GM18858 (cell line): Measurements from ENCODE around the gene RNF217.
"Not testable (repeated sequence)": the region's sequence is repeated elsewhere in the genome, so short reads cannot be mapped to it uniquely, and the experiment has no call there.

Source experiments
- ATAC-seq: cut with Tn5 transposase; IDR thresholded peaks from one replicate; pipeline ENCODE4 v1.9.1; 2021; ENCODE audit not compliant: unreplicated experiment

Gene RNF217

DNA sequence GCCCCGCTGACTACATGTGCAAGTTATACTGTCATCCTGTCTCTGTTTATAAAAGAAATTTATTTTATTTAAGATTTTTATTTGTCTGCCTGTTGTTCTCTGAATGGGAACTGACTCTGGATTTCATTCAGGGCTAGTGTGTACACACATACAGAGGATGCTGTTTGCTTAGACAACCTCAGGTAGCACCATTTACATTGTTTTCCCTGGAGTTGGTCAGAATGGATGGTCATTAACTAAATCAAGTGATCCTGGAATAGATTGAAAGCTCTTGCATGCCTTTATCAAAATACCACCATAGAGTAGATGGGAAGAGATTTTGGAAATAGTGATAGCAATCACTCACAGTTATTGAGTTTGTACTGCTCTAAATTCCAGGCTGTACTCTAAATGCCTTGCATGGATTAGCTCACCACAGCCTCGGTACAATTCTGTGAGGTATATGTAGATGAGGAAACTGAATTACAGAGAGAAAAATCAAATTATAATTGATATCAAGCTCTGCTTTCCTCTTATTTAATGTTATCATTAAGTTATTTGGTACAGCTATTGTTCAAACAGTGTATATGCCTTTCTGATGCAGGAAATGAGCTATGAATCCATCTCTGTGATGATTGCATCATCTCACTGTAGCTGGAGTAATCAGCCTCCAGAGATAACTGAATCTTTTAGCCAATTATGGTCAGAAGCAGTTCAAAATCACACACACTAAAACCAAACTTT is 51.9 kb downstream of the RNF217 start:
- no peak for ATAC-seq

DNA sequence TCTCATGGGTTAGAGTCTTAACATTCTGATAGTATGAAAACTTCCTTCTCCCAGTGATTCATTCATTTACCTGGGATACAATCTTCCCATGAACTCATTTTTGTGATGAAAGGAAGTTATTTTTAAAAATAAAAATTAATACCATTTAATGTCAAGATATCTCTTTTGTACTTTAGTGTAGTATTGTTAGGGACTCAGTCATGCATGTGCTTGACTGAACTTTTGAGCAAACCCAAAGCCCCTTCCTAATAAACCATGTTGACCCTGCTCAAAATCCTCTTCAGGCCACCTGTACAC is 52.4 kb downstream of the RNF217 start:
- no peak for ATAC-seq

DNA sequence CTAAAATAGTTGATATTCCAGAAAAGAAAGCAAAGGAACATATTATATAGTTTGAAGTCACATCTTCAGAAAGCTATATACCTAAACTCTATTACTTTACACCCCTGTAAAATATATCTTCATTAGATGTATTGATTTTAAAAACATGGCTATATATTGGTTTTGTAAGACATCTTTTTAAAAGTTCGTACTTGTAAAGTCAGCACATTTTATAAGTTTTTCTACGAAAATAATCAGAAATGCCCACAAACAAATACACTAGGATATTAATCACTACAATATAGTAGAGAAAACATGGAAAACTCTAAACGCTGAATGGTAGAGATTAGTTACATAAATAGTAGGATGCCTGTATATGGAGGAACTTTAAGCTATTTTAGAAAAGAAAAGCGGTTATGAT is 52.9 kb downstream of the RNF217 start:
- ATAC-seq: no peak

DNA sequence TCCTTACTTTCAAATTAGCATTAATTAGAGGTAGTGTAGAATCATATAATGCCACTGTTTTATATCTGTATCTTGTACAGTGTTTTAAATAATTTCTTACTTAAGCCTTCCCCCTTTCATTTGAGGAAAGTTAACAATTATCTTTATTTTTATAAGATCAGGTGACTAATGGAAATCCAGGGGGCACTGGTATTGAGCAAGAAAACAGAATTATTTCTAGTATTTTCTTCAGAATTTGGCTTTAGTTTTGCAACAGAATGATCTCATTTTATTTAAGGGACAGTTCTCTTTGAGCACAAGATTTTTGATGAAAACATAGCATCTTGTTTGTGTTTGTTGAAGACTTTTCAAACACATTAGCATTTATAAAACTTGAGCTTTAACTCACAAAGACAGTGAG is 55.9 kb downstream of the RNF217 start:
- ATAC-seq: no peak

DNA sequence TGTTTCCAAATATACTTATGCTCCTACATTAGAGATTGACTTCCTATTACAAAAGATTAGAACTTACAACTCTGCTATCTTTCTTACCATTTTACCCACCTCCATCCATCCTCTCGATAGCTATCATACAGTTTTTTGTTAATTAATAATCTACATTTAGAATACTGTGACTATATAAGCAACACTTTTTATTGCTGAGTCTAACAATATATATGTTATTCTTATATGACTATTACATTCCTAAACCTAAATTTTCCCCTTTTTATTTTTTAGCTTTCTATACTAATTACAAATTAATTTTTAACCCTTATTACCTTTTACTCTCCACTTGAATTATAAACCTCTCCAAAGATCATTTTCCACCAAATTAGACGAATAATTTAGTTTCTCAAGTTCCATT is 57.0 kb downstream of the RNF217 start:
- ATAC-seq: no peak

DNA sequence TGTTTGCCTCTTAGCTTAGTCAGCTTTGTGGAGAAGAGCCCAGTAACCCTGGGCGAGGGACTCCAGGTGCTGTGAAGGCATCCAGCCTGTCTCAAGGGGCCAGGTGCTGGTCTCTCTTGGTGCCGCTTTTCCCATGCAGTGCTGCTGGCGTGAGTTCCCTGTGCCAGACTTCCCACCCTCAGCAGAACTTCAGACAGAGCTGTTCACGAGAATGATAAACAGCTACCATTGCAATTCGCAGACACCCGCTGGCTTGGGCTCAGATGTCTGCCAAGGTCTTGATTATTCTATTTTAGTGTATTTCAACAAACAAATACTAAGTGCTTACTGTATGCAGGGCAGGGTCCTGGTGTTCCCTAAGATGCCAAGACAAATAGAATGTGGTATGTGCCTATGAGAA is 57.7 kb downstream of the RNF217 start:
- ATAC-seq: no peak

DNA sequence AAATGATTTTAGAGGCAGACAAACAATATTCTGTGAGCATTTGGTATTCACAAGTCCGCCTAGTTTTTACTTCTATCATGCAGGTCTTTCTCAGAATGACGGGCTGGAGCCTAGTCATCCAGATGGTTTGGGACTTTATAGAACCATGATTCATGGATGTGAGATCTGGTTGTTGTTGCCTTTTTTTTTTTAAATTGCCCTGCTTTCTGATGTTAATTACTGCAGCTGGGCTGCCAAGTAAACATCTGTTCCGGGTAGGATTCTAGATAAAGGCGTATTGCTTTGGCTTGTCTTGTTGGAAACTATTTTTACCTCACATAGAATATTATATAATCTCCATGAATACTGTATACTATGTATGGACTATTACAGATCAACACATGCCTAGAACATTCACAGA is 58.1 kb downstream of the RNF217 start:
- ATAC-seq: no peak

DNA sequence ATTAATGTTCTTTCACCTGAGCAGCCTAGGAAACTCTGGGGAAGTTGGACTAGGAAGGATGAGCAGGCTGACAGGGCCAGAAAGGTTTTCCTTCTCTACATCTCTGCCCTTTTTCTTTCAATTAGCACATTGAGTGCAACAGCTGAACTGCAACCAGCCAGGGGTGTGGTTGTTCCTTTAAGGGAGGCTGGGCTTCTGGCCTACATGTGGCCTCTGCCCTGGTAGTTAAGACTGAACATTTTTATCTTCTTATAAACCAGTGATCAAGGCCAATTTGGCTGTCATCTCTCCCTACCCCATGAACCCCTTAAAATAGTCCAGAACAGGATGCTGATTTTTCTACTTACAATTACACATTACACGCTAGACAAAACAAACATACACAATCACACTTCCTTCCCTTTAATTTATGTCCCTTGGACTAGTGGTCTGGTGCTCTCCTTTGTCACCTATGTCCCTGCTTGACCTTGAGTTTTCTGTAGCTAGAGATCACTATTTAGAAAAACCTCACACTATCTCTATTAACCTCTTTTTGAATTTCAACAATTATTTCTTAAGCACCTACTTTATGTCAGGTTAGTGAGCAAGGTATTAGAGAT is 60.3 kb downstream of the RNF217 start:
- no peak for ATAC-seq

DNA sequence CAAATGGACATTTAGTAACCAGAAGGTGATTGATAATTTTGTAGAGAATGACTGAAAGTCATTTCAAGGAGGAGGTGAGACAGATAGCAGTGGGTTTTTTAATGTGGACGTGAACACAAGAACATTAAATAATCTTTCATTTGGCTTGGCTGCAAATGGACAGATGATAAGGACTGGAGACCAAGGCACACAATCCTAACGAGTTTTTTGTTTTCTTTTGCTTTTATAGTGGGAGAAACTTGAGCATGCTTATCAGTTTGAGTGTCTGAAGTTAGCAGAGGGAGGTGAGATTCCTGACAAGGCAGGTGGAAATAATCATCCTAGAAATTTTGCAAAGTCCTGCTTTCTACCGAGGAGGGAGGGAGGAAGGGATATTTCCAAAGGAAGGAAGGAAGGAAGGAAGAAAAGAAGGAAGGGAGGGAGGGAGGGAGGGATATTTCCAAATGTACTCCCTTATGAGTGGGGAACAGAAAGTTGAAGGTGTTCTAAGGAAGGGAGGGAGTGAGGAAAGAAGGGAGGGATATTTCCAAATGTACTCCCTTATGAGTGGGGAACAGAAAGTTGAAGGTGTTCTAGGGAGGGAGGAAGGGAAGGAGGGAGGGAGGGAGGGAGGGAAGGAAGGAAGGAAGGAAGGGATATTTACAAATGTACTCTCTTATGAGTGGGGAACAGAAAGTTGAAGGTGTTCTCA is 63.1 kb downstream of the RNF217 start:
- no peak for ATAC-seq

DNA sequence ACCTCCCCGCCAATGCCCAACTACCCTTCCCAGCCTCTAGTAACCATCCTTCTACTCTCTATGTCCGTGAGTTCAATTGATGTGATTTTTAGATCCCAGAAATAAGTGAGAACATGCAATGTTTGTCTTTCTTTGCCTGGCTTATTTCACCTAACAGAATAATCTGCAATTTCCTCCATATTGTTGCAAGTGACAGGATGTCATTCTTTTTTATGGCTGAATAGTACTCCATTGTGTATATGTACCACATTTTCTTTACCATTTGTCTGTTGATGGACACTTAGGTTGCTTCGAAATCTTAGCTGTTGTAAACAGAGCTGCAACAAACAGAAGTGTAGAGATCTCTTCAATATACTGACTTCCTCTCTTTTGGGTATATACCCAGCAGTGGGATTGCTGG is 65.0 kb downstream of the RNF217 start:
- ATAC-seq: no peak

DNA sequence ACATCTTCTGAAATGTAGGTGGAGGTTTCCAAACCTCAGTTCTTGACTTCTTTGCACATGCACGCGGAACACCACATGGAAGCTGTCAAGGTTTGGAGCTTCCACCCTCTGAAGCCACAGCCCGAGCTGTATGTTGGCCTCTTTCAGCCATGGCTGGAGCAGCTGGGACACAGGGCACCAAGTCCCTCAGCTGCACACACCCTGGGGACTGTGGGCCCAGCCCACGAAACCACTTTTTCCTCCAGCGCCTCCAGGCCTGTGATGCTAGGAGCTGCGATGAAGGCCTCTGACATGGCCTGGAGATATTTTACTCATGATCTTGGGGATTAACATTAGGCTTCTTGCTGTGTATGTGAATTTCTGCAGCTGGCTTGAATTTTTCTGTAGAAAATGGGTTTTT is 68.7 kb downstream of the RNF217 start:
- no peak for ATAC-seq

DNA sequence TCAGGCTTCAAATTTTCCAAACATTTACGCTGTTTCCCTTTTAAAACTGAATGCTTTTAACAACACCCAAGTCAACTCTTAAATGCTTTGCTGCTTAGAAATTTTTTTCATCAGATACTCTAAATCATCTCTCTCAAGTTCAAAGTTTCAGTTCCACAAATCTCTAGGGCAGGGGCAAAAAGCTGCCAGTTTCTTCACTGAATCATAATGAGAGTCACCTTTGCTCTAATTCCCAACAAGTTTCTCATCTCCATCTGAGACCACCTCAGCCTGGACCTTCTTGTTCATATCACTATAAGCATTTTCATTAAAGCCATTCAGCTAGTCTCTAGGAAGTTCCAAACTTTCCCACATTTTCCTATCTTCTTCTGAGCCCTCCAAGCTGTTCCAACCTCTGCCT is 69.1 kb downstream of the RNF217 start:
- no peak for ATAC-seq

DNA sequence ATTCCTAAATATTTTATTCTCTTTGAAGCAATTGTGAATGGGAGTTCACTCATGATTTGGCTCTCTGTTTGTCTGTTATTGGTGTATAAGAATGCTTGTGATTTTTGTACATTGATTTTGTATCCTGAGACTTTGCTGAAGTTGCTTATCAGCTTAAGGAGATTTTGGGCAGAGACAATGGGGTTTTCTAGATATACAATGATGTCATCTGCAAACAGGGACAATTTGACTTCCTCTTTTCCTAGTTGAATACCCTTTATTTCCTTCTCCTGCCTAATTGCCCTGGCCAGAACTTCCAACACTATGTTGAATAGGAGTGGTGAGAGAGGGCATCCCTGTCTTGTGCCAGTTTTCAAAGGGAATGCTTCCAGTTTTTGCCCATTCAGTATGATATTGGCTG is 72.7 kb downstream of the RNF217 start:
- ATAC-seq: not testable (repeated sequence)

DNA sequence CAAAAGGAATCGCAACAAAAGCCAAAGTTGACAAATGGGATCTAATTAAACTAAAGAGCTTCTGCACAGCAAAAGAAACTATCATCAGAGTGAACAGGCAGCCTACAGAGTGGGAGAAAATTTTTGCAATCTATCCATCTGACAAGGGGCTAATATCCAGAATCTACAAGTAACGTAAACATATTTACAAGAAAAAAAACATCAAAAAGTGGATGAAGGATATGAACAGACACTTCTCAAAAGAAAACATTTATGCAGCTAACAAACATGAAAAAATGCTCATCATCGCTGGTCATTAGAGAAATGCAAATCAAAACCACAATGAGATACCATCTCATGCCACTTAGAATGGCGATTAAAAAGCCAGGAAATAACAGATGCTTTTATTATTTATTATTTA is 74.2 kb downstream of the RNF217 start:
- not testable (repeated sequence) for ATAC-seq

DNA sequence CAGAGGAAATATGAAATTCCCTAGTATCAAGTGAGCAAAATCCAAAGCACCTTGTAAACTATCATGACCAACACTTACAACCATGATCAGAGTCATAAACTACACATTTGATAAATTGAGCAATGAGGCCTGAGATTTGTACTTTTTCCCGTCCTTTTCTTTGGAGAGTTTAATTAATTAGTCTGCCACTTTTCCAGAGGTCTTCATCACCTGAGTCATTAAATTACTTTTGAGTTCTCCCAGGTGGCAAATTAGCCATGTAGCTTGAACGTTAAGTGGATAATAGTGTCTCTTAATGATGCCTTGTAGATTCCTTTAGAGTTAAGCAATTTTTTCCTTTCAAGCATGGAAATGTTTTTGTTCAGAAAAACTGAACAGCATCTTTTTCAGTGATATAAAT is 75.6 kb downstream of the RNF217 start:
- no peak for ATAC-seq

DNA sequence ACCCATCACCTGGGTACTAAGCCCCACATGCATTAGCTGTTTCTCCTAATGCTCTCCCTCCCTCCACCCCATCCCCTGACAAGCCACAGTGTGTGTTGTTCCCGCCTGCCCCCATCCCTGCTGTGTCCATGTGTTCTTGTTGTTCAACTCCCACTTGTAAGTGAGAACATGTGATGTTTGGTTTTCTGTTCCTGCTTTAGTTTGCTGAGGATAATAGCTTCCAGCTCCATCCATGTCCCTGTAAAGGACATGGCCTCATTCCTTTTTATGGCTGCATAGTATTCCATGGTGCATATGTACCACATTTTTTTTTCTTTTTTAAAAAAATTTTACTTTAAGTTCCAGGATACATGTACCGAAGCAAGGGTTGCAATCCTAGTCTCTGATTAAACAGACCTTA is 76.7 kb downstream of the RNF217 start:
- ATAC-seq: no peak

DNA sequence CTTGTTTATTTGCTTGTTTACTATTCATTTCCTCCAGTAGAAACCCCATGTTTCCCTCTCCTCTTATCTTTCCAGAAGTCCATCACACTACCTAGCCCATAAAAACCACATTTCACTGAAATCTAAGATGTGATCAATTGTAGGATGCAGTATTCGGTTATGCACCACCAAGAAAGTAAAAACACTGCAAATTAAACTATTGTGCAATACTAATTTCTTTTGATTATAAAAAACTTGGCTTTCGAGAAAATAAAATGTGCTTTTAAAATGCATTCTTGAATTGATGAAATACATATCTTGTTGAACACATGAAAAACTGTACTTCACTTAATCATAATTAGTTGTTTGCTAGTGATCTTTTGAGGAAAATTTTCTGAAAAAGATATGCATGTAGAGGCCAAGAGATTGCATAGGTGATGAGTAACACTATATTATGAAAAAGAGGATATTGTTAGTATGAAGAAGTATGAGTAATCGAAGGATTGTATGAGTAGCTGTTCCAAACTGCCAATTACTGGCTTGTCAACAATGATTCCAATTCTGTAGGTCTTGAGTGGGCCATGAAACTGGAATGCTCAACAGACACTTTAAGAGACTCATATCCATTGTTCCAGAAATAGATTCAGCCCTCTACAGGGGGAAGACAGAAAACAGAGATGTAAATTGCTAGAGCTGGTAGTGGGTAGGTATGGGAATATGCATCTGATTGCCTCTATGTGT is 79.7 kb downstream of the RNF217 start:
- no peak for ATAC-seq

DNA sequence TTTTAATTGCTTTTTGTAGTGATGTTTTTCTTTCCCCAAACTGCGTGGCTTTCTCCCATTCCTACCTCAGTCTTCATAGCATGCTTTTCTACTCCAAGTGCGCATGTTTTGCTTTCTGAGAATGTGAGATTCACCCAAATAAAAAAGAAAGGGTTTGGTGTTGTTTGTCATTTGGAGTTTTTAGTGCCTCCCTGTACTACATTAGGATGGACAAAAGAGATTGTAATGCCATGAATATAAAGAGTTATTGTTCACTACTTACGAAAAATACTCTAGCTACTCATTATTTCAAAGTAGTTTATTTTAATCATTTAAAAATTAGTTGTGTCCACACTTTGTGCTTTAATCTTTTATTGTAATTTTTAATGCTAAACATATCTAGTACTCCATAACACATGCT is 81.8 kb downstream of the RNF217 start:
- no peak for ATAC-seq

DNA sequence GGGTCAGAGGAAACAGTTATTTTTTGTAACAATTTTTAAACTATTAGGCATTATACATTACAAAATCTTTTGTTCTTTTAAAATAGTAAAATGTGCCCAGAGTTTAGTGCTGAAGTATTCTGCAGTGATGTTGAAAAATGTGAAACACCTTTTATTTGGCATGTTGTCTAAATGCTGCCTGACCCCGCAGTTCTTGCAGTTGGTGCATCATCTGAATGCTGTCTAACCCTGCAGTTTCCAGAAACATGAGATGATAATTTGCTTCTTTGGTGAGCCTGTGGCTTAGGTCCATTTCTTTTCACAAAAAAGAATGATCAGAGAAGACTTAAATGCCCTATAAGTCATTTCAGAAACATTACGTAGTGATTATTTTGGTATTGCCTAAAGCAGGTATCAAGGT is 82.4 kb downstream of the RNF217 start:
- ATAC-seq: no peak

DNA sequence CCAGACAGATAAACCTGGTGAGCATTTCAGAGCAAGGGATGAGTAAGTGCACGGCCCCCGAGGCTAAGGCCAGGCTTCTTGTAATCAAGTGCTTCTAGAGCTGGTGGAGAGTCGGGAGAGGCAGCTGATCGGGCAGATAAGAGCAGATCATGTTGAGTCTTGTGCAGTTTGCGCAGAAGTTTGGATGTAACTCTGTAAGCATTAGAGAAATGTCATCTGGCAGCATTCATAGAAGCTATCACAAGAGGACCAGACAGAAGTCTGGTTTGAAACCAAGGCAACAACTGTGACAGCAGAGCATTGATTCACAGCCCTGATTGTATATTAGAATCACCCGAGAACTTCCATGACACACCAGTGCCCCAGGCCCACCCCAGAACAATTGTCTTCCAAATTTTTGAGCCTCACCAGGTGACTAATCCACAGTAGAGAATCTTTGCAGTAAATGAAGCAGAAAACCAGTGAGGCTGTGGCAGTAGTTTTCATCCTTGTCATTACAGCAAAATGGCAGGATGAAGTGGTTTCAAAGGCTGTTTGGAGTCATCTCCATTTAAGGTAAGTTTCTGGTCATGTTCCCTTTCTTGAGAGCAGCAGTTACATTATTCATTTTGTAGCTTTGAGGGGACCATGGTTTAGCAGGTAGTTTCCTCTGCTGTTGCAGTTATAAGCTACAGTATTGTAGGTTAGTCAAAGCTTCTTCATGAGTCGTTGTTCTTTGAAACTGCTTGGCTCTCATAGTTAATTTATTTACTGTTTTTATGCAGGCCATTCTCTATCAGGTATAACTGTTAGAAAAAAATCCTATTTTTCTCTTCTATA is 84.1 kb downstream of the RNF217 start:
- ATAC-seq: no peak

DNA sequence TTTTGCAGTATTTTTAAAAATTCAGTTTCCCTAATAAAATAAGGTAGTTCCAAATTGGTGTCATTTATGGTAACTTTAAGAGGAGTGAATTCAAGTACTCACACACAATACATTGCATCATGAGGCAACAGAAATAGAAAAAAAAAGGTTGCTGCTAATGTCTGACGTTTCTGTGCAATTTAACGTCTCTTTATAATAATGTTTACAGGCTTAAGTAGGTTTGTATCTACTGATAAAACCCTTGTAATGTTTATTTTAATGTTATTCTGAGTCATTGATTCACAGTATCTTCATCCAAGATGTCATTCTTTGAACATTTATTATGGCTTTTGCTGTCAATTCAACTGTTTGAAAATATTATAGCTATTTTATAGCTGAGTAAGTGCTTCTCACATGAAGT is 86.0 kb downstream of the RNF217 start:
- no peak for ATAC-seq
